ENCODE data around the gene NTF4.

GRCh38 chr19:49019242-49019932 lies 45.2 kb downstream of the NTF4 start:
- TF ChIP-seq CTCF (IDR thresholded peaks at IDR 0.05) (peak in 1 of 3 donors; percentile 9), POLR2AphosphoS5 (IDR thresholded peaks at IDR 0.05) (no peak)

Measured in breast epithelium (tissue), 3 donors.